ENCODE data around the gene TRAP1. TPM values are rescaled to one million over a fixed set of nuclear protein-coding genes. Genes with fewer than 3 reads are reported as not detected.
"Not testable (repeated sequence)": the region's sequence is repeated elsewhere in the genome, so short reads cannot be mapped to it uniquely, and the experiment has no call there.

Gene TRAP1
- total RNA-seq, 1 donor from 2014 or later: 111 TPM

- Histone ChIP-seq H3K36me3 (ENCODE audit: control insufficient read depth, insufficient read depth, low read length) (peaks cover under 1% of the 10 kb centered on the region), H3K27me3 (ENCODE audit: control insufficient read depth, insufficient read depth, low read length) (no peaks in the 10 kb centered on the region), H3K4me3 (ENCODE audit: low read depth, low read length) (no peak overlapping the region)
- TF ChIP-seq, protein P1, sequence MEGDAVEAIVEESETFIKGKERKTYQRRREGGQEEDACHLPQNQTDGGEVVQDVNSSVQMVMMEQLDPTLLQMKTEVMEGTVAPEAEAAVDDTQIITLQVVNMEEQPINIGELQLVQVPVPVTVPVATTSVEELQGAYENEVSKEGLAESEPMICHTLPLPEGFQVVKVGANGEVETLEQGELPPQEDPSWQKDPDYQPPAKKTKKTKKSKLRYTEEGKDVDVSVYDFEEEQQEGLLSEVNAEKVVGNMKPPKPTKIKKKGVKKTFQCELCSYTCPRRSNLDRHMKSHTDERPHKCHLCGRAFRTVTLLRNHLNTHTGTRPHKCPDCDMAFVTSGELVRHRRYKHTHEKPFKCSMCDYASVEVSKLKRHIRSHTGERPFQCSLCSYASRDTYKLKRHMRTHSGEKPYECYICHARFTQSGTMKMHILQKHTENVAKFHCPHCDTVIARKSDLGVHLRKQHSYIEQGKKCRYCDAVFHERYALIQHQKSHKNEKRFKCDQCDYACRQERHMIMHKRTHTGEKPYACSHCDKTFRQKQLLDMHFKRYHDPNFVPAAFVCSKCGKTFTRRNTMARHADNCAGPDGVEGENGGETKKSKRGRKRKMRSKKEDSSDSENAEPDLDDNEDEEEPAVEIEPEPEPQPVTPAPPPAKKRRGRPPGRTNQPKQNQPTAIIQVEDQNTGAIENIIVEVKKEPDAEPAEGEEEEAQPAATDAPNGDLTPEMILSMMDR (IDR thresholded peaks at IDR 0.05; ENCODE audit: insufficient read depth, low read length, severe bottlenecking): no peak
- no peak for FAIRE-seq
- DNase-seq (ENCODE audit: low read depth): peak; percentile 2
Measured at GRCh38 chr16:3609895-3610697, 107.2 kb downstream of the TRAP1 start.

DNA sequence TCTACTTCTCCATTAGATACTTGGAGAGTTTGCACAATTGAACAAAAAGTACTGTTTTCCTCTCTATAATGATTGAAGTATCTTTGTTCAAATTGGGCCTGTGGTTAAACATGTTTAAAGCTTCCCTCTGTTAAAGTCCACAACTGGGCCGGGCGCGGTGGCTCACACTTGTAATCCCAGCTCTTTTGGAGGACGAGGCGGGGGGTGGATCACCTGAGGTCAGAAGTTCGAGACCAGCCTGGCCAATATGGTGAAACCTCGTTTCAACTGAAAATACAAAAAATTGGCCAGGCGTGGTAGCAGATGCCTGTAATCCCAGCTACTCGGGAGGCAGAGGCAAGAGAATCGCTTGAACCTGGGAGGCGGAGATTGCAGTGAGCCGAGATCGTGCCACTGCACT is 108.3 kb downstream of the TRAP1 start:
- not testable (repeated sequence) for H3K4me3 ChIP-seq (ENCODE audit: low read depth, low read length); H3K27me3 ChIP-seq (ENCODE audit: control insufficient read depth, insufficient read depth, low read length); FAIRE-seq; H3K36me3 ChIP-seq (ENCODE audit: control insufficient read depth, insufficient read depth, low read length); DNase-seq (ENCODE audit: low read depth)

GRCh38 chr16:3608069-3608468 is 109.3 kb downstream of the TRAP1 start:
- TF ChIP-seq, protein P1 (IDR thresholded peaks at IDR 0.05; ENCODE audit: insufficient read depth, low read length, severe bottlenecking): no peak
- DNase-seq (ENCODE audit: low read depth) (no peak), FAIRE-seq (no peak)
- H3K4me3 ChIP-seq (ENCODE audit: low read depth, low read length): no peak overlapping the region
- no peaks in the 10 kb centered on the region for H3K36me3 ChIP-seq (ENCODE audit: control insufficient read depth, insufficient read depth, low read length)
- no peaks in the 10 kb centered on the region for H3K27me3 ChIP-seq (ENCODE audit: control insufficient read depth, insufficient read depth, low read length)

Other genes with a start within 250 kb of the TRAP1 start
- gene C16orf90, start 222.0 kb downstream of the TRAP1 start, total RNA-seq: not detected in 2 replicates
- gene CLUAP1, start 216.5 kb downstream of the TRAP1 start, total RNA-seq: 8.2 and 16.9 TPM in 2 replicates
- gene NLRC3, start 140.1 kb downstream of the TRAP1 start, total RNA-seq: not detected in 2 replicates
- gene SLX4, start 105.9 kb downstream of the TRAP1 start, total RNA-seq: 1.3 and 2.4 TPM in 2 replicates
- gene DNASE1, start 62.8 kb downstream of the TRAP1 start, total RNA-seq: 6.8 and 12.3 TPM in 2 replicates
- gene CREBBP, start 163.2 kb upstream of the TRAP1 start, total RNA-seq: 7.4 and 12.8 TPM in 2 replicates

Data from bronchial epithelial cell (primary cell).